ENCODE measurements around the gene ARID1A. TPM values are rescaled to one million over a fixed set of nuclear protein-coding genes. Genes with fewer than 3 reads are reported as not detected.

Gene ARID1A
- total RNA-seq, 1 donor from 2014 or later: 28.4 TPM

DNA sequence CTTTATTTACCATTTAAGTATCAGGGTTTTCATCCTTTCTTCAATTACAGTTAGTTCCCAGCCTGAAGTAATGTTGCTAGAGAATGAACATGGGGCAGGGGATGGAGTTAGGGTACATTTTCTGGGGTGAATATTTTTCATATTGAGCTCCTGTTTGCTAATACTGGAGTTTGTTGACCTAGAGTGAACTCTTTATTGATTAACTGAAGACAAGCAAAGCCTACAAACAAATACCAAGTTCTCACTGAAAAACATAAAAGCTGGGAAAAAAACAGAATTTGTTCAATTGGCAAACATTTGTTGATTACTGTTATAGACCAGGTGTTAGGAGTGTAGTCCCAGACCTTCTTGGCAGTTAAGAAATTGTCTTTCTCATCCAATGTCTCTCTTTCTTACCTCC is 63.7 kb downstream of the ARID1A start:
- DNase-seq (ENCODE audit: low spot score): no peak

DNA sequence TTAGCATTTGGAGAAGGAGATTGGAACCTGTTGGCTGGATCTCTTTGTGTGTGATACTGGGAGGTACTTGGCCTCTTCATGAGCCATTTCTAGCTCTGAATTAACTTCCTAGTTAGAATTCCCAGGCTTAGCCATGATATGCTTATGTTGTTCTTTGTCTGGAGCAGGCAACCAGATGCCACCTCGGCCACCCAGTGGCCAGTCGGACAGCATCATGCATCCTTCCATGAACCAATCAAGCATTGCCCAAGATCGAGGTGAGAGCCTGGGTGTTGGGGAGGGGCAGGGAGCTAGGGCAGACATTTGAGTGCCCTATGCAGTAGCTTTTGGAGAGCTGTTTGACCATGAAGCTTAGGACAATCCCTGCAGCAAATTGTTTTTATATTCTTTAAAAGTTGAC is 65.4 kb downstream of the ARID1A start:
- no peak for DNase-seq (ENCODE audit: low spot score)

DNA sequence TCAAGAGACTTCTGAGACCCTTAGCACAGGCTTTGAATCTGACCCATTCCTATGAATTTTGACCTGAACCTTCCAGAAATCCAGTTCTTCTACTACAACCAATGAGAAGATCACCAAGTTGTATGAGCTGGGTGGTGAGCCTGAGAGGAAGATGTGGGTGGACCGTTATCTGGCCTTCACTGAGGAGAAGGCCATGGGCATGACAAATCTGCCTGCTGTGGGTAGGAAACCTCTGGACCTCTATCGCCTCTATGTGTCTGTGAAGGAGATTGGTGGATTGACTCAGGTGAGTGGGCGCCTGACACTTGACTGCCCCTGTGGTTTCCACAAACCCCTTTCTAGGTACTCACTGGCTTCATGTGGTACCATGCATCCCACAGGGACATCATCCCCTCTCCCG is 71.9 kb downstream of the ARID1A start:
- no peak for DNase-seq (ENCODE audit: low spot score)

DNA sequence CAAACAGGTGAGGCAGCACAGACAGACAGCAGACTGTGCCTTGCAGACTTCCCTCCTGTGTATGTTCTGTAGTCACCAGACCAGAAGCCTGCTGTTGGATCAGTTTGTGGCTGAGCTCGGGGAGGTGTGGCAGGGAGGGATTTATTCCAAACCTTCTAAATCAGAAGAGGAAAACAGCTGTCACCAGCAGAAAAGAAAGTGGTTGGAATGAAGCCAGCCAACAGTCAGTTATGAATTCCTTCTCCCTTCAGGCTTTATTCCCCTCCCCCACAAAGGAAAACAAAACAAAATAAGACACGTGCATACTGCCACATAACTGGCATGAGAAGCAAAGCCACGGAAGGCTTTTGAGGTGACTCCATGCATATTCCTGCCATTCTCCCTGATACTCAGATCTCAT is 72.9 kb downstream of the ARID1A start:
- peak; percentile 70 for DNase-seq (ENCODE audit: low spot score)

DNA sequence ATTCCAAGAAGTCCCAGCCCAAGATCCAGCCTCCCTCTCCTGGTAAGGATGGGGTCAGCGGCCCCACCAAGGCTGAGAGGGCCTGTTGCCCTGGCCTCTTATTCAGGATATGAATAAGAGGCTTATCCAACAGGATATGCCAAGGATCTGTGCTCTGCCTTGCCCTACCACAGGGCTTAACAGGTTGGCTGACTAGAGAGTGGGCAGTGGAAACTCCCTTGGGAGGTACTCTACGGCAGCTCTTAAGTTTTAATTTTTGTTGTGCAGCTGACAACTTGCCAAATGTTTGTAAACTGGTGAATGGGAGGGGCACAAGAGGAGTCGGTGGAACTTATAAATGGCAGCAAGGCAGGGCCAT is 75.4 kb downstream of the ARID1A start:
- DNase-seq (ENCODE audit: low spot score): no peak

DNA sequence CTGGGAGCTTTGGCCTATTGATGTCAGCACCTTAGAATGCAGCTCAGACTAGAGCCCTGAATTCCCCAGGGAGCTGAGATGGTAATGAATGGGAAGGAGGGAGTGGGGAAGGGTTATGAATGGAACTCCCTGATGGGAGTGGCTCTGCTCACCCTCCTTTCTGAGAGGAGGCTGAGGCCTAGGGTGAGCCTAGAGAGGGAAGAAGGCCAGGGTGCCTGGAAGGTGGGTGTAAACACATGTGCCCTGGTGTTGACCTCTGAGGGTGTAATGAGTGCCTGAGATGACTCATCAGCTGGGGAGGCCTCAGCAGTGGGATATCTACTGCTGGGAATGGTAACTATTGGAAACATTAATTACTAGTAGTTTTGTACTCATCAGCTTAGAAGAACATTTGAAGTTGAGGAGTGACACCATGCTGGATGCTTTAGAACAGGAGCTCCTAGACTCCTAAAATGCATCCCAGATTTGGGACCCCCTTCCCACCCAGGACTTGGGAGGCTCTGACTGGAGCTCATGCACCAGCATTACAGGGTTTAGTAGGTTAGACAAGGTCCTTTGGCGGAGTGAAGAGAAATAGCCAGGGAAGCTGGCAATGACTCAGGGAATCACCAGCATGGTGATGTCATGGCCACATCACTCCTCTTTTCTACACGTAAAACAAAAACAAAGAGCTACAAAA is 76.0 kb downstream of the ARID1A start:
- DNase-seq (ENCODE audit: low spot score): peak; percentile 73

DNA sequence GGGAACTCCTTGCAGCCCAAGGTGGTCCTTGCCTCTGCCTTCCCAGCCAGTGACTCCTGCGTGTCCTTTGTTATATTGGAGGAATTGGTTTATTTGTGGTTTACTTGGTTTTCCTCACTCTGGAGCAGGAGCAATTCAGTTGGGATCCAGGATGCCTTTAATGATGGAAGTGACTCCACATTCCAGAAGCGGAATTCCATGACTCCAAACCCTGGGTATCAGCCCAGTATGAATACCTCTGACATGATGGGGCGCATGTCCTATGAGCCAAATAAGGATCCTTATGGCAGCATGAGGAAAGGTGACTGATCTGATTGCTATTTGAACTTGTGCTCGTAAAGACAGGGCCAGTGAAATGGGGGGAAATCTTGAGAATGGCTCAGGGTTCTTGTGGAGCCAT is 76.9 kb downstream of the ARID1A start:
- no peak for DNase-seq (ENCODE audit: low spot score)

DNA sequence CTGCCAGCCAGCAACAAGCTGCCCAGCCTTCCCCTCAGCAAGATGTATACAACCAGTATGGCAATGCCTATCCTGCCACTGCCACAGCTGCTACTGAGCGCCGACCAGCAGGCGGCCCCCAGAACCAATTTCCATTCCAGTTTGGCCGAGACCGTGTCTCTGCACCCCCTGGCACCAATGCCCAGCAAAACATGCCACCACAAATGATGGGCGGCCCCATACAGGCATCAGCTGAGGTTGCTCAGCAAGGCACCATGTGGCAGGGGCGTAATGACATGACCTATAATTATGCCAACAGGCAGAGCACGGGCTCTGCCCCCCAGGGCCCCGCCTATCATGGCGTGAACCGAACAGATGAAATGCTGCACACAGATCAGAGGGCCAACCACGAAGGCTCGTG is 78.6 kb downstream of the ARID1A start:
- no peak for DNase-seq (ENCODE audit: low spot score)

DNA sequence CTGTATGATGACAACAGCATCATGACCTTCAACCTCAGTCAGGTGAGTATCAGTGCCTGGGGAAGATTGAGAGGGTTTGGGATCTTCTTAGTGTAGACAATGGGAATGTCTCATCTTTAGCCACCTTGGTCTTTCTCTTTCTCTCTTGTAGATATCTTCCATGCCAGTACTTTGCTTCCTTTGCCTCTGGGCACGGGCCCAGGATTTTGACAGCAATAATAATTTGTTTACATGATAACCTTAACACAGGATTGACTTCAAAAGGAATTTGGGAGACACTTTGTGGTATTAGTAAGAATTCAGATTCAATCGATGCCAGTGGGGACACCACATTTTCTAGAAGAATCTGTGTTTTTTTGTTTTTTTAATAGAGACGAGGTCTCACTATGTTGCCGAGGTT is 79.9 kb downstream of the ARID1A start:
- no peak for DNase-seq (ENCODE audit: low spot score)

DNA sequence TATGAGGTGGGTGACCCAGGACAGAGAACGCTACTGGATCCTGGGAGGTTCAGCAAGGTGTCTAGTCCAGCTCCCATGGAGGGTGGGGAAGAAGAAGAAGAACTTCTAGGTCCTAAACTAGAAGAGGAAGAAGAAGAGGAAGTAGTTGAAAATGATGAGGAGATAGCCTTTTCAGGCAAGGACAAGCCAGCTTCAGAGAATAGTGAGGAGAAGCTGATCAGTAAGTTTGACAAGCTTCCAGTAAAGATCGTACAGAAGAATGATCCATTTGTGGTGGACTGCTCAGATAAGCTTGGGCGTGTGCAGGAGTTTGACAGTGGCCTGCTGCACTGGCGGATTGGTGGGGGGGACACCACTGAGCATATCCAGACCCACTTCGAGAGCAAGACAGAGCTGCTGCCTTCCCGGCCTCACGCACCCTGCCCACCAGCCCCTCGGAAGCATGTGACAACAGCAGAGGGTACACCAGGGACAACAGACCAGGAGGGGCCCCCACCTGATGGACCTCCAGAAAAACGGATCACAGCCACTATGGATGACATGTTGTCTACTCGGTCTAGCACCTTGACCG is 83.4 kb downstream of the ARID1A start:
- no peak for DNase-seq (ENCODE audit: low spot score)

DNA sequence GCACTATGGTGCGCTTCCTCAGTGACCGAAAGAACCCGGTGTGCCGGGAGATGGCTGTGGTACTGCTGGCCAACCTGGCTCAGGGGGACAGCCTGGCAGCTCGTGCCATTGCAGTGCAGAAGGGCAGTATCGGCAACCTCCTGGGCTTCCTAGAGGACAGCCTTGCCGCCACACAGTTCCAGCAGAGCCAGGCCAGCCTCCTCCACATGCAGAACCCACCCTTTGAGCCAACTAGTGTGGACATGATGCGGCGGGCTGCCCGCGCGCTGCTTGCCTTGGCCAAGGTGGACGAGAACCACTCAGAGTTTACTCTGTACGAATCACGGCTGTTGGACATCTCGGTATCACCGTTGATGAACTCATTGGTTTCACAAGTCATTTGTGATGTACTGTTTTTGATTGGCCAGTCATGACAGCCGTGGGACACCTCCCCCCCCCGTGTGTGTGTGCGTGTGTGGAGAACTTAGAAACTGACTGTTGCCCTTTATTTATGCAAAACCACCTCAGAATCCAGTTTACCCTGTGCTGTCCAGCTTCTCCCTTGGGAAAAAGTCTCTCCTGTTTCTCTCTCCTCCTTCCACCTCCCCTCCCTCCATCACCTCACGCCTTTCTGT is 84.6 kb downstream of the ARID1A start:
- DNase-seq (ENCODE audit: low spot score): no peak

DNA sequence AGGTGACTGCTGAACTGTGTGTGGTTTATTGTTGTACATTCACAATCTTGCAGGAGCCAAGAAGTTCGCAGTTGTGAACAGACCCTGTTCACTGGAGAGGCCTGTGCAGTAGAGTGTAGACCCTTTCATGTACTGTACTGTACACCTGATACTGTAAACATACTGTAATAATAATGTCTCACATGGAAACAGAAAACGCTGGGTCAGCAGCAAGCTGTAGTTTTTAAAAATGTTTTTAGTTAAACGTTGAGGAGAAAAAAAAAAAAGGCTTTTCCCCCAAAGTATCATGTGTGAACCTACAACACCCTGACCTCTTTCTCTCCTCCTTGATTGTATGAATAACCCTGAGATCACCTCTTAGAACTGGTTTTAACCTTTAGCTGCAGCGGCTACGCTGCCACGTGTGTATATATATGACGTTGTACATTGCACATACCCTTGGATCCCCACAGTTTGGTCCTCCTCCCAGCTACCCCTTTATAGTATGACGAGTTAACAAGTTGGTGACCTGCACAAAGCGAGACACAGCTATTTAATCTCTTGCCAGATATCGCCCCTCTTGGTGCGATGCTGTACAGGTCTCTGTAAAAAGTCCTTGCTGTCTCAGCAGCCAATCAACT is 85.5 kb downstream of the ARID1A start:
- DNase-seq (ENCODE audit: low spot score): no peak

DNA sequence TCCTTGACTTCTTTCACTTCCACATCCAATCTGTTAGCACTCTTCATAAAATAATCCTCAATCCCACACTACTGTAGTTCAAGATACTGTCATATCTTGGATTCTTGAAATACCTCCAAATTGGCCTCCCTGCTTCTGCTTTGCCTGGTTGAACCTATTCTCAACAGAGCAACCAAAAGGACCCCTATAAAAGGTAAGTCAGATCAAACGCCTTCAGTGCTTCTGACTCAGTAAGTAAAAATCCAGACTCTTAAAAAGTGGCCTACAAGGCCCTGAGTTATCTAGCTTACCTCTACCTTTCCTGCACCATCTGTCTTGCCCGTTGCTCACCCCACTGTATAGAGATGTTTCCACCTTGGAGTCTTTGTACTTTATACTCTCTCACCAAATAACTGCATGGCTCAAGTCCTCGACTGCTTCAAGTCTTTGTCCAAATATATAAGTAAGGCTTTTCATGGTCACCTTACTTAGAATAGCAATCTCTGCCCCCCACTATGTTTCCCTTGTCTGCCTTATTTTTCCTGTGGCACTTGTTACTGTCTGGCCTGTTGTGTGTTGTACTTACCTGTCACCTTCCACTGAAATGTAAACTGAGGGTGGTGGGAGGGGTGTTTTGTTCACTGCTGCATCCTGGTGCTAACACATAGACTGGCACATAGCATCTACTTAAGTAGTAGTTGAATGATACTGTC is 86.9 kb downstream of the ARID1A start:
- DNase-seq (ENCODE audit: low spot score): no peak

DNA sequence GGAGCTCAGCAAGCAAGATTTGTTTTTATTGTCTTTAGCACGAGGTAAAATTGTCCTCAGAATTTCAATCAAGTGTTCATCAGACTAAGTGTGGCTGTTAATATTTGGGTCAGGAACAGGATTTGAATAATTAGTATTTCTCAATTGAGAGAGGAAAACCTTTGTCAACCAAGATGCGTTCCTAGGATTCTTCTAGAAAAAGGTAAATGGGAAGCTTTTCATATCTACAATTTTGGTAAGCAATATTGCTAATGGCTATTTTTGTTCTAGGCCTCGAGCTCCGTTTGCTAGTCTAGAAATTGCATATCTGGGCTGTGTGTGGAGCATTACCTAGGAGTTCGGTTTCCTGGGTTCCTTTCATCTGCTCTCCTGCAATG is 87.8 kb downstream of the ARID1A start:
- no peak for DNase-seq (ENCODE audit: low spot score)

DNA sequence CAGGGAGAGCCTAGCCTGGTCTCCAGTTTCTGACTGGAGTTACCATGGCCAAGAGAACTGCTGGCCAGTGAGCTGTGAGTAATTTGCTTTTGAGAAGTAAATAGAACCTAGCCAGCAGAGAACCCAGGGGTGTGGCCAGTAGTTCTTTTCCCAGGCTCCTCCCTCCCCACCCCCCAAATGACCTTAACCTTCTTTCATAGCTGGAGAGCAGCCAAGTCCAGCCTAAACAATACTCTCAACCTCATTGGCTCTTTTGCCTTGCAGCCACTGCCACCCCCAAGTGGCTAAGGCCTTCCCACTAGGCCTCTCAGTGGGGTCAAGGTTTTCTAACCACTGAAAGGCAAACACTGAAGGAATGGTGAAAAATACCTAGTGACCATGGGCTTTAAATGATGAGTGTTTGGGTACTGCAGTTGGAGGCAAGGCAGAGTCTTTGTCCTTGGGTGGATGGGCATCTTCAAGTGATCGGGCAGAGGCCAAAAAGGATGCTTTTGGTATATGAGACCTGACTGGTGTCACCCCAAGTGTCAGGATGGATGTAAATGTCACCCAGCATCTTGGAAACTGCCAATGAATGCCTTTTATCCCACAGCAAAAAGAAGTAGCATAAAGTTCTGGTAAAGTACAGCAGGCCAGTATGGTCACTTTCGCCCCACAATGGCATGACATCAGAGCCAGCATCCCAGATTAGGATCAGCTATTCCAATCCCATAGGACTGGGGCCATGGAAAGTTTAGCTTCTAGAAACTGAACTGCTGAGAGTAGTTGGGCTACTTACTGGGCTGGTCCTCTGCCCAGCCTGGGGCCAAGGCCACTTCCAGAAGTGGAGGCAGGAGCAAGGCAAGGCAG is 88.4 kb downstream of the ARID1A start:
- DNase-seq (ENCODE audit: low spot score): peak; percentile 43

DNA sequence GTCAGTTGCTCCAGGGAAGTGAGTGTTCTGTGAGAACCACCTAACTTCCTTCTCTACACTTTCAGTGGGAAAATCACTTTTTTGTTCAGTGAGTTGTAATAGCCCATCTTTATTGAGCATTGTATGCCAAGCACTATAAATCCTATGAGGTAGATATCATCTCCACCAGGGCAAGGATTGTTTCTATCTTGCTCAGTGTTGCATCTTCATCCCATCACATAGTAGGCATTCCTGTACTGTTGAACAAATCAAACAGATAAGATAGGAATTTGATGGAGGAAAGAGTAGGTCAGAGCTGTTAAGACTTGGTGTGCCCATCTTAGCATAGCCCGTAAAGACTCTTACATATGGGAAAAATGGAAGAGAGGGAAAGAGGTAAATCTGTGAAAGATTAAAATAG is 89.1 kb downstream of the ARID1A start:
- no peak for DNase-seq (ENCODE audit: low spot score)

DNA sequence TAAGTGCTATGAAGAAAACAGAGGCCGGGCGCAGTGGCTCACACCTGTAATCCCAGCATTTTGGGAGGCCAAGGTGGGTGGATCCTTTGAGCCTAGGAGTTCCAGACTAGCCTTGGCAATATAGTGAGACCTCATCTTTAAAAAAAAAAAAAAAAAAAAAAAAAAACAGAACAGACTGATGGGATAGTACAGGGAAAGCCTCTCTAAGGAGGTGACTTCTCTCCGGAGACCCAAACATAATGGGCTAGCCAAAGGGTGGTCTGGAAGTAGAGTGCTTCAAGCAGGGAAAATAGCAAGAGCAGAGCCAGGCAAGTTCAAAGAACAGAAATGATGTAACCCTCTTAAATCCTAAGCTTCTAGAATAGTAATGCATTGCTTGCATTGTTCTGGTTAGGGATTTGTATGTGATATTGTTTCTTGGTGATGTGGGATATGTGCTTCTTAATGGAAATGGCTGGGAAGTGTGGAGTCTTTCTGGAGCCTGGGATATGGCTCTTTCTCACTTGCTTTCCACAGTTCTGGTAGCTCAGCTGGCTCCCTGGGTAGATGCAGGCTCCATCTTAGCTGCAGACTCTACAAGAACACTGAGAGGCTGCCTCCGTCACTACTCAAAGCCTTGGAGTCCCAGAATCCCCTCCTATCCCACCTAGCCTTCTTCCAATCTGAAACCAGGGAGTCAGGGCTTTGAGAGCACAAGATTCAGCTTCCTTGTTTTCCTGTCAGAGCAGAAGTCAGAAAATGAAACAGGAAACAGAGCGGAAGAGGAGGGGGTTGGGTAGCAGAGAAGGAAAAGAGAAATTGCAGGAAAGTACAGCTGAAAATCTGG is 90.0 kb downstream of the ARID1A start:
- peak; percentile 76 for DNase-seq (ENCODE audit: low spot score)

DNA sequence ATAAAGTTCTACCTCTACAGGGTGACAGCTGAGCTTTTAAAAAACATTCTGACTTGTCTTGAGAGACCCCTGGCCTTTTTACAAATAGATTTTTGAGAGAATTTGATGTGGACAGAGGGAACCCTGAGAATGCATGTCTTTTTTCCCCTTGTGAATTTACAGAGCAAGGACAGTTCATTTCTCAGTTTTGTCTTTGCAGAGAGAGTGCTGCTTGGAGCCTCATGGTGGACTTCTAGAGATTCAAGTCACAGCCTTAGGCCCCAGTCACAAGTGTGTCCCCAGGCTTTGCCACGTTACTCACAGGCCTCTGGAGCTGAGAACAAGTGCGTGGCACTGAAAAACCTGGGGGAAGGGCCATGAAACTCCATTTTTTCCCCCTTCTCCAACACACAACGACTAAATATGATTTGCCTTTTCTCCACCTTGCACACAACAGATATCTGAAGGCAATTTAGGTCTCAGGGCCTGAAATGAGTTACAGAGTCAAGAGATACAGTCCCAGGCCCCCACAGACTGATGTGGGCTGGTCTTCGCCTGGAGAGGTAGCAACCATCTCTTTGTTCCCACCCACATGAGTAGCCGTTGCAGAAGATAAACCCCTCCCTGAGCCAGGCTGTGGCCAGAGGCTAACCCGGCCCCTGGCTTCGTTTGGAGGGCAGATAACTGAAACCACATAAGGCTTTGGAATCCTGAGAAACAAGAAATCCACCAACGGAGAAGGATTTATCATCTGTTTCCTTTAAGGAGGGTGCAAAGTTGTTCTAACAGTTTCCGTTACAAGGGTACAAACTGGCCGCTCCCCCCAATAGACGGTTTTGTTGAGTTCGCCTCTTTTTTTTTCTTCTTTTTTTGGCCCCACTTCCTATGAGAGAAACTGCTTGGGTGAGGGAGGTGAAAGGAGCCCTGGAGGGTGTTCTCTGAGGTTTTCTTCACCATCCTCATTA is 90.9 kb downstream of the ARID1A start:
- peak; percentile 94 for DNase-seq (ENCODE audit: low spot score)

DNA sequence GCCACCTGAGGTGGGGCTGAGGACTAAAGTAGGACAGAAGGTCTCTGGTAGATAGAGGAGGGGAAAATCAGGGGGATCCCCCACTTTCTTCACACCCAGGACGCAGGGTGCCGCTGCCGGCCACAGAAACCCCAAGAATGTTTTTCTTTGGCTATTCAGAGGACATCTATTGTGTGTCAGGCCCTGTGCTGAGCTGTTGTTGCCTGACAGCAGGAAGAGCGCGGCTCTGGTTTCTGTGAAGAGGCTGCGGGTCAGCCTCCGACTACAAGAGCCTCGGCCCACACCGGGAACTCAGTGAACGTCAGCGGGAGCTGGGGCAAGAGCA is 91.5 kb downstream of the ARID1A start:
- DNase-seq (ENCODE audit: low spot score): no peak

Data from umbilical cord (tissue), 2 donors.